ENCODE results near the gene UGT1A7.
A peak's percentile ranks its signal among the peaks of the same experiment; 100 is the strongest.

The UGT1A7 gene

DNA sequence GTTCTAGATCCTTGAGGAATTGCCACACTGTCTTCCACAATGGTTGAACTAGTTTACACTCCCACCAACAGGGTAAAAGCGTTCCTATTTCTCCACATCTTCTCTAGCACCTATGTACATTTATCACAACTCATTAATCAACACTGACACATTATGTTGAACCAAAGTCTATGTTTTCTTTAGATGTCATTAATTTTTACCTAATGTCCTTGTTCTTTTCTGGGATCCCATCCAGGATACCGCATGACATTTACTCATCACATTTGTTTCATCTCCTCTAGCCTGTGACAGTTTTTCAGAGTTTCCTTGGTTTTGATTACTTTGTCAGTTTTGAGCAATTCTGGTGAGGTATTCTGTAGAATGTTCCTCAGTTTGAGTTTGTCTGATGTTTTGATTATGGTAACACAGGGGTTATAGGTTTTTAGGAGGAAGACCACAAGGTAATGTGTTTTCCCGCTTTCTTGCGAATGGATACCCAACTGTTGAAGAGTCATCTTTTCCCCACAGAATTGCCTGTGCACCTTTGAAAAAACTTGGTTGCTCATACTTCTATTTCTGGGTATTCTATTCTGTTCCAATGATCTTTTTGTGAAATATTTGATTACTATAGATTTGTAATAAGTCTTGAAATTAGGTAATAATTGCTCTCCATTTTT lies 13.0 kb upstream of the UGT1A7 start:
- Histone ChIP-seq H3K36me3 (ENCODE audit: insufficient read depth, low read length) (no peaks in the 10 kb centered on the region), H3K27me3 (ENCODE audit: insufficient read depth, low read length) (no peaks in the 10 kb centered on the region)

DNA sequence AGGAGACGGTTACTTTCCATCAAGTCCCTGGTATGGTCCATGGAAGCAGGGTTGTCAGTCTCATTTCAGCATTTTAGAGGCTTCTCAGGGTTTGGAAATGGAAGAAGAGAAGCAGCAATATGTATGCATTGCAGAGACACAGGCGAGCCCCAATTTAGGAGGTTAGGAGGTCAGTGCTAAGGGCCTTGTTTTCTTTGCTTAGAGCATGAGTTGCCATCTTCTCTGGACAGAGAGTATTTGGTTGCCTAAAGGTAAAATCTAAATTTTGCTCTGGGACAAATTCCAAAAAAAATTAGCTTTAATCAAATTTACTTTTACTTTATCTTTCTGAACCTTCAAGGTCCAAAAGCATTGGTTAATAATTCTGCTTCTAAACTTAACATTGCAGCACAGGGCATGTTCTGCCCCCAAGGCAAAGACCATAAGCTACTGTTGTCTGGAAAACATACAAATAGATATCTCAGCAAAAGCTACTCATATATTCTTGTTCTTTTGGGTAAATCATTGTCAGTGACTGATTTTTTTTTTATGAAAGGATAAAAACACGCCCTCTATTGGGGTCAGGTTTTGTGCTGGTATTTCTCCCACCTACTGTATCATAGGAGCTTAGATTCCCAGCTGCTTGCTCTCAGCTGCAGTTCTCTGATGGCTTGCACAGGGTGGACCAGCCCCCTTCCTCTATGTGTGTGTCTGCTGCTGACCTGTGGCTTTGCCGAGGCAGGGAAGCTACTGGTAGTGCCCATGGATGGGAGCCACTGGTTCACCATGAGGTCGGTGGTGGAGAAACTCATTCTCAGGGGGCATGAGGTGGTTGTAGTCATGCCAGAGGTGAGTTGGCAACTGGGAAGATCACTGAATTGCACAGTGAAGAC lies 10.2 kb upstream of the UGT1A7 start, which contains the start of gene UGT1A9:
UGT1A9 (plus strand) TSS at position 609 of the 872 bp plus-strand sequence; CDS start at position 646, 37 bp downstream.
- no peak within 1 kb of the TSS for H2AFZ ChIP-seq (ENCODE audit: low read depth, low read length)
- H3K36me3 ChIP-seq (ENCODE audit: insufficient read depth, low read length), result no peaks in the 10 kb centered on the region
- no peak within 1 kb of the TSS for H3K4me3 ChIP-seq (ENCODE audit: low read length)
- peaks cover 2% of the 10 kb centered on the region for H3K9me3 ChIP-seq (ENCODE audit: low read length)
- no peaks in the 10 kb centered on the region for H3K27me3 ChIP-seq (ENCODE audit: insufficient read depth, low read length)
- H3K4me1 ChIP-seq (ENCODE audit: insufficient read depth, low read length), result no peaks in the 10 kb centered on the region

More for the DNA sequence above, 13.0 kb upstream of the UGT1A7 start:
- Histone ChIP-seq H3K4me3 (ENCODE audit: low read length) (no peak overlapping the region), H3K4me1 (ENCODE audit: insufficient read depth, low read length) (no peaks in the 10 kb centered on the region), H2AFZ (ENCODE audit: low read depth, low read length) (no peak overlapping the region), H3K9me3 (ENCODE audit: low read length) (peaks cover 2% of the 10 kb centered on the region)

DNA sequence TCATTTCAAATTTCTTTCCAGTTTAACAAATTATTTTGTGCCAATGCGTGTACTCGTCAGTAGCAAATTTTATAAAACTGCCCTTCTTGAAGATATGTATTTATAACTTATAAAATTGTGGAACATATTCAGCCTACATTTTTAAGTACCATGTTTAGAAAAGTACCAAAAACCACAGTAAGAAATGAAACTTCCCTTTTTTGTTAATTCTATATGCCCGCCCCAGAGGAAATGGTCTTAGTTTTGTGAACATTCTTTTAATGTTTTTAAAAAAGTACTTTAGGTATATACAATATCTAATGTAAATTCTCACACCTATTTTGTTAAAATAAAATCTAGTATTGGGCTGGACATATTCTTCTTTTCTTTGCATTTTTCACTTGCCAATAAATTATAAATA lies 8.8 kb upstream of the UGT1A7 start:
- no peak overlapping the region for H3K4me3 ChIP-seq (ENCODE audit: low read length)
- H3K27me3 ChIP-seq (ENCODE audit: insufficient read depth, low read length), result no peaks in the 10 kb centered on the region
- peaks cover 2% of the 10 kb centered on the region for H3K9me3 ChIP-seq (ENCODE audit: low read length)
- no peaks in the 10 kb centered on the region for H3K36me3 ChIP-seq (ENCODE audit: insufficient read depth, low read length)
- no peaks in the 10 kb centered on the region for H3K4me1 ChIP-seq (ENCODE audit: insufficient read depth, low read length)
- H2AFZ ChIP-seq (ENCODE audit: low read depth, low read length), result no peak overlapping the region

DNA sequence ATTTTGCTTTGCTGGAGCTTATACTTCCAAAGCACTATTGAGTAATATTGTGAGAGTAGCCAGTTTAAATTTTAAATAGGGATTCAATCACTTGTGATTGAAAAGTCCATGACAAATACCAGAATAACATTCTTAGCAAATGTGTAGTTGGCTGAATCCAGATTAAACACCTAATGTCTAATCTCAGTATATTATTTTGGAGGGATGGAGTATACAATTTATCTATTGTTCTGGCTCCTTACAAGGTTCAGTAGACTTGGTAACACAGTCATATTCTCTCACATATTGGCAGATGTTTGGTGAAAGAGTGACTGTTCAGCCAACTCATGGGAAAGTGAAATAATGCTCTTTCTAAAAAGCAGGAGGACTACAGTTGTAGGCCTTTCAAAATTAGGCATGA lies 7.8 kb upstream of the UGT1A7 start:
- no peaks in the 10 kb centered on the region for H3K36me3 ChIP-seq (ENCODE audit: insufficient read depth, low read length)
- H3K9me3 ChIP-seq (ENCODE audit: low read length), result peaks cover 2% of the 10 kb centered on the region
- no peaks in the 10 kb centered on the region for H3K4me1 ChIP-seq (ENCODE audit: insufficient read depth, low read length)
- H2AFZ ChIP-seq (ENCODE audit: low read depth, low read length), result no peak overlapping the region
- H3K4me3 ChIP-seq (ENCODE audit: low read length), result no peak overlapping the region
- H3K27me3 ChIP-seq (ENCODE audit: insufficient read depth, low read length), result no peaks in the 10 kb centered on the region

DNA sequence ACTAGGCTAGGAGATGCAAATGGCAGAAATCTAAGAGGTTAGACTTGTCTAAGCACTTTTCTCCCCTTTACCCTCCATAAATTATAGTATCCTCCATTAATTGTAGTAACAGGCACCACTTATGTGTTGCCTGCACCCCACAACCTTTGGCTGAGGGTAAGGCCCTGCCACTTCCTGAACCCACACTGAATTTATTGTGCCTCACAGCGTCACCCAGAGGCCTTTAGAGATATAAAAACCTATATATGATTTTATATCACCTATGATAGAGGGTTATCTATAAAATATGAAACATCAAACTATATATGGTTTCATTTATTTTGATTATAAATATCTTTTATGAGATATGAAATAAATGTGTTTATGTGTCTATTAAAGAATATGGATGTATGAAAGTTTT lies 7.4 kb upstream of the UGT1A7 start:
- Histone ChIP-seq H2AFZ (ENCODE audit: low read depth, low read length) (no peak overlapping the region), H3K36me3 (ENCODE audit: insufficient read depth, low read length) (no peaks in the 10 kb centered on the region), H3K4me1 (ENCODE audit: insufficient read depth, low read length) (no peaks in the 10 kb centered on the region), H3K9me3 (ENCODE audit: low read length) (peaks cover 2% of the 10 kb centered on the region), H3K4me3 (ENCODE audit: low read length) (no peak overlapping the region), H3K27me3 (ENCODE audit: insufficient read depth, low read length) (no peaks in the 10 kb centered on the region)

DNA sequence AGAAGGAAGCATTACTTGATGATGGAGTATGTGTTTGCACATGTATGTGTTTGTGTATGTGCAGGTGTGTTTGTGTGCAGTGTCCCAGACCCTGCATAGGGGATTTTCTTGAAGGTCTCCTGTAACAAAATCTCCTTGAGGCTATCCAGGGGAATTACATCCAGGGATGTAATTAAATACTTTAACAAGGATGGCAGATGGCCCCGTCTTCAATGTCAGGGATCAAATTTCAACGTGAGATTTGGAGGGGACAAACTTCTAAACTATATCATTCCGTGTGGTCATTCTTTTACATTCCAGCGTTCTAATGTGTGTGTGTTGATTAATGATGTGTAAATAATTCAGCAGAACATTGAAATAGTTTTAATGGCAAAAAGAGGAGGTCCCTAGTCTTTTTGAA lies 6.7 kb upstream of the UGT1A7 start:
- no peaks in the 10 kb centered on the region for H3K4me1 ChIP-seq (ENCODE audit: insufficient read depth, low read length)
- H3K36me3 ChIP-seq (ENCODE audit: insufficient read depth, low read length), result no peaks in the 10 kb centered on the region

DNA sequence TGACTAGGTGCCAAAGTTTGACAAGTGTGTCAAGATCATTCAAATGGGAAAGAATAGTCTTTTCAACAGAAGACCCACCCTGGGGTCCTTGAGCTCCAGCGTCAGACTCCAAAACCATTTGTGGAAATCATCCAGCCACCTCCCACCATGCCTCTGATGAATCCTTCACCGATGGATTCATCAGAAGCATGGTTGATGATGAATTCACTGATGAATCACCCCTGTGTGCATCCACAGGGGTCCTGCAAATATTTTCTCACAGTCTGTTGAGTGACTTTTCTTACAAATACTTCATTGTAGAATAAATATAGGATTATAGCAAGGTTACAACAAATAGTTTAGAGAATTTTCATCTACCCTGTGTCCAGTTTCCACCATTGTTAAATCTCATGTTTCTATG lies 5.7 kb upstream of the UGT1A7 start:
- Histone ChIP-seq H3K9me3 (ENCODE audit: low read length) (peaks cover 2% of the 10 kb centered on the region), H3K4me1 (ENCODE audit: insufficient read depth, low read length) (no peaks in the 10 kb centered on the region), H3K4me3 (ENCODE audit: low read length) (no peak overlapping the region), H2AFZ (ENCODE audit: low read depth, low read length) (no peak overlapping the region), H3K36me3 (ENCODE audit: insufficient read depth, low read length) (no peaks in the 10 kb centered on the region), H3K27me3 (ENCODE audit: insufficient read depth, low read length) (no peaks in the 10 kb centered on the region)

More for the DNA sequence above, 6.7 kb upstream of the UGT1A7 start:
- H3K27me3 ChIP-seq (ENCODE audit: insufficient read depth, low read length), result no peaks in the 10 kb centered on the region
- H2AFZ ChIP-seq (ENCODE audit: low read depth, low read length), result no peak overlapping the region
- peaks cover 2% of the 10 kb centered on the region for H3K9me3 ChIP-seq (ENCODE audit: low read length)
- H3K4me3 ChIP-seq (ENCODE audit: low read length), result no peak overlapping the region

DNA sequence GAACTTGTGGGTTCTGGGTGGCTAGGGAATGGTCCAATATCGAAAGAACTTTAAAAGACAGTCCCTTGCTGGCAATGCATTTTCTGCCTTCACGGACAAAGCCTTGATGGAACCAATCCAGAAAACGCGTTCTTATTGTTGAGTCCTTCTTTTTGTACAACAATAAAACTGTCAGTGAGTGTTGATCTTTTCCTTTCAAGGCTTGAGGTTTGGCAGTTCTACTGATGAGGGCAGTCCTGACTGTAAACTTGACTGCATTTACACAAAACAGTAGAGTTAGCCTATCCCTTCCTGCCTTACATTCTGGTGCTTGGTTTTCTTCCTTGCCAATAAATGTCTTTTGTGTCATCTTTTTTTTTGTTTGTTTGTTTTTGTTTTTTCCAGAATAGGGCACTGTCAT lies 2.5 kb upstream of the UGT1A7 start:
- H3K4me1 ChIP-seq (ENCODE audit: insufficient read depth, low read length), result no peaks in the 10 kb centered on the region
- peak overlapping the region; percentile 48 for H2AFZ ChIP-seq (ENCODE audit: low read depth, low read length)
- H3K27me3 ChIP-seq (ENCODE audit: insufficient read depth, low read length), result no peaks in the 10 kb centered on the region
- no peak overlapping the region for H3K4me3 ChIP-seq (ENCODE audit: low read length)
- no peaks in the 10 kb centered on the region for H3K36me3 ChIP-seq (ENCODE audit: insufficient read depth, low read length)
- no peaks in the 10 kb centered on the region for H3K9me3 ChIP-seq (ENCODE audit: low read length)

DNA sequence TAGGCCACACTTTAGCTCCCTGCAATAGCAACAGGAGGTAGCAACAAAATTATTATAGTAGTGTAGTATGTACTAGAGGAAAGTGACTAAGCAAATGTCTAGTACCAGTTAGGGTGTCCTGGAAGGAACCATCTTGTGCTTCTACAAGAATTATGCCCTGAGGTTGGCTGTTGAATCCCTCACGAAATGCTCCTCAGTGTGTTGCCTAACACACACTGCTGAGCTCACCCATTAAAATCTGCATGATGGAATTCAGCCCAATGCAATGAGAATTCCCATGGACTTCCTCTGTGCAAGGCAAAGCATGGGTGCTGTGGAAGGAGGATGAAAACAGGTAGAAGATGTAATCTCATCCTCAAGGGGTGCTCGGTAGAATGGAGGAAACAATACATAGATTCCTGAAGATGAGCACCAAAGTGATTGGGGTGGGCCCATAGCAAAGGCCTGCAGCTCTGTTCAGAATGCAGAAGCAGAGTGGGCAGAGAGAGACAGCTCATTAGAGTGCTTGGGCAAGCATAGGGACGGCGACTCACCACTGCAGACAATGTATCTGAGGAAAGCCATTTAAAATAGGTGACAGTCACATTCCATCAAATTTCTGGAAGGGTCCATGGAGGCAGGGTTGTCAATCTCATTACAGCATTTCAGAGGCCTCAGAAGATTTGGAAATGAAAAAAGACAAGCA lies 1.2 kb upstream of the UGT1A7 start:
- no peaks in the 10 kb centered on the region for H3K36me3 ChIP-seq (ENCODE audit: insufficient read depth, low read length)
- H3K4me1 ChIP-seq (ENCODE audit: insufficient read depth, low read length), result no peaks in the 10 kb centered on the region
- H3K9me3 ChIP-seq (ENCODE audit: low read length), result no peaks in the 10 kb centered on the region

DNA sequence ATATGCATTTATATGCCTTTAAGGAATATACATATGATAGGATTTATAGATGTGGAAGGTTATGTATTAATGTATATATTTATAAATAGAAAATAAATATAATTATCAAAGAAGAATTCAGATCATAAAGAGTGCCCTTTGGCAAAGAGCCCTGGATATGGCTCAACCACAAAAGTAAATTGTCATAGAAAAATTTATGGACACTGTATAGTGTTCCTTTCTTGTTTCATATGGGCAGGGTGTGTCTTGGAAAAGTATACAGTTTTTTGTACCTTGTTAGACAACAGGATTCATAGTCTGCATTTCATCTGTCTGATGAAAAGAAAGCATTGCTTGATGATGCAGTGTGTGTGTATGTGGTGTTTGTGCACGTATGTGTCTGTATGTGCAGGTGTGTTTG lies 2.9 kb downstream of the UGT1A7 start:
- no peaks in the 10 kb centered on the region for H3K4me1 ChIP-seq (ENCODE audit: insufficient read depth, low read length)
- no peak overlapping the region for H2AFZ ChIP-seq (ENCODE audit: low read depth, low read length)
- H3K9me3 ChIP-seq (ENCODE audit: low read length), result no peaks in the 10 kb centered on the region
- no peaks in the 10 kb centered on the region for H3K36me3 ChIP-seq (ENCODE audit: insufficient read depth, low read length)
- H3K27me3 ChIP-seq (ENCODE audit: insufficient read depth, low read length), result no peaks in the 10 kb centered on the region
- H3K4me3 ChIP-seq (ENCODE audit: low read length), result no peak overlapping the region

More for the DNA sequence above, 1.2 kb upstream of the UGT1A7 start:
- H2AFZ ChIP-seq (ENCODE audit: low read depth, low read length), result no peak overlapping the region
- H3K27me3 ChIP-seq (ENCODE audit: insufficient read depth, low read length), result no peaks in the 10 kb centered on the region
- no peak overlapping the region for H3K4me3 ChIP-seq (ENCODE audit: low read length)

DNA sequence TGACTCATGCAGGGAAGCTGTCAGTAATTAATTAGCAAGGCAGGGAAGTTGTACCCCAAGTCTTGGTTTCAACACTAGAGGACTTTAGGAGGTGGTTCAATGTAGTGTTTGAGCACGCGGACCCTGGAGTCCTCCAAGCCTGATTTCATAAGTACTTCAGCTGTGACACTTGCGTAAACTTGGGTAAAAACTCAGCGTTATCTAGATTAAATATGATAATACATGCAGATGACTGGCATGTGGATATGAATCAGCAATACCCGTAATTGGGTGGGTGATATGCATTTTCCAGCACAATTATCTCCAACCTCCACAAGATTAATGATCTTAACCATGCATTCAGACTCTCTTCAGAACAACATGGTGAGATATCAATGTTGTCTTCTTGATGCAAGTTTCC lies 5.2 kb downstream of the UGT1A7 start:
- Histone ChIP-seq H3K27me3 (ENCODE audit: insufficient read depth, low read length) (no peaks in the 10 kb centered on the region), H2AFZ (ENCODE audit: low read depth, low read length) (no peak overlapping the region), H3K36me3 (ENCODE audit: insufficient read depth, low read length) (no peaks in the 10 kb centered on the region), H3K9me3 (ENCODE audit: low read length) (no peaks in the 10 kb centered on the region), H3K4me1 (ENCODE audit: insufficient read depth, low read length) (no peaks in the 10 kb centered on the region), H3K4me3 (ENCODE audit: low read length) (no peak overlapping the region)

DNA sequence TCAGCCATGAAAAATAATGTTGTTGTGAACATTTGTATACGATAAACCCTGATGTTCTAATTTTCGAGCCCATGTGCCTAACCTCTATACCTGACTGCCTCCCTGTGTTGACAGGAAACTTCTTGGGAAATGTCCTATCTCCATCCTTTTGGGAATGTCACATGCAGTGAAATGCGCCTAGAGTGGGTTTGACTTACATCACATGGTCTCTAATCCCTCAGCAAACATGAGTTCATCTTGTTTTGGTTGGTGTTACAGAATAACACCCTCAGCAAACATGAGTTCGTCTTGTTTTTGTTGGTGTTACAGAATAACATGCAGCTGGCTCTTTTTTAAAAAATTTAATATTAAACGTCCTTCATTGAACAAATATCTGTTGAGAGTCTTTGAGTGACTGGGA lies 6.6 kb downstream of the UGT1A7 start:
- Histone ChIP-seq H3K36me3 (ENCODE audit: insufficient read depth, low read length) (no peaks in the 10 kb centered on the region), H3K9me3 (ENCODE audit: low read length) (no peaks in the 10 kb centered on the region), H3K27me3 (ENCODE audit: insufficient read depth, low read length) (peaks cover 1% of the 10 kb centered on the region), H2AFZ (ENCODE audit: low read depth, low read length) (no peak overlapping the region), H3K4me3 (ENCODE audit: low read length) (no peak overlapping the region), H3K4me1 (ENCODE audit: insufficient read depth, low read length) (no peaks in the 10 kb centered on the region)

DNA sequence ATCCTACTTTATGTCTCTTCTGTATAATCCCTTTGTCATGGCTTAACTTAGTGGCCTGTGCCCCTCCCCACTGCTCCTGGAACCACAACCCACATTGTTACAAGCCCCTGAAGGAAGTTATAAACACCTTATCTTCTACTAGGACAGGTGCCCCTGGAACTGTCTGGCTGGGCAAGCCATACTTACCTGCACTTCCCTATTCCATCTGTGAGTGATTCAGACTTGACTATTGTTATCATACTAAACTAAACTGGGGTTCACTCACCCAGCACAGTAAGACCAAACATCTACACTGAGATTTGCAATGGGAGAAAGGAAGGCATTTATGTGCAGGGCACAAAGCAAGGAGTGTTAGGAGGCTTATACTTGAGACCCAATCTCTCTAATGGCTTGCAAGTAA lies 7.3 kb downstream of the UGT1A7 start:
- Histone ChIP-seq H3K27me3 (ENCODE audit: insufficient read depth, low read length) (peaks cover 2% of the 10 kb centered on the region), H3K36me3 (ENCODE audit: insufficient read depth, low read length) (no peaks in the 10 kb centered on the region), H3K9me3 (ENCODE audit: low read length) (no peaks in the 10 kb centered on the region), H3K4me3 (ENCODE audit: low read length) (no peak overlapping the region), H2AFZ (ENCODE audit: low read depth, low read length) (no peak overlapping the region), H3K4me1 (ENCODE audit: insufficient read depth, low read length) (no peaks in the 10 kb centered on the region)

Measured in neuron (in vitro differentiated cells).